HG02870 (cell line): Measurements from ENCODE around the gene OBI1.
"Not testable (repeated sequence)": the region's sequence is repeated elsewhere in the genome, so short reads cannot be mapped to it uniquely, and the experiment has no call there.

Experiments used
- ATAC-seq: cut with Tn5 transposase; IDR thresholded peaks from one replicate; pipeline ENCODE4 v1.9.1; 2021; ENCODE audit warnings: mild to moderate bottlenecking, moderate library complexity; ENCODE audit not compliant: unreplicated experiment

OBI1 gene

DNA sequence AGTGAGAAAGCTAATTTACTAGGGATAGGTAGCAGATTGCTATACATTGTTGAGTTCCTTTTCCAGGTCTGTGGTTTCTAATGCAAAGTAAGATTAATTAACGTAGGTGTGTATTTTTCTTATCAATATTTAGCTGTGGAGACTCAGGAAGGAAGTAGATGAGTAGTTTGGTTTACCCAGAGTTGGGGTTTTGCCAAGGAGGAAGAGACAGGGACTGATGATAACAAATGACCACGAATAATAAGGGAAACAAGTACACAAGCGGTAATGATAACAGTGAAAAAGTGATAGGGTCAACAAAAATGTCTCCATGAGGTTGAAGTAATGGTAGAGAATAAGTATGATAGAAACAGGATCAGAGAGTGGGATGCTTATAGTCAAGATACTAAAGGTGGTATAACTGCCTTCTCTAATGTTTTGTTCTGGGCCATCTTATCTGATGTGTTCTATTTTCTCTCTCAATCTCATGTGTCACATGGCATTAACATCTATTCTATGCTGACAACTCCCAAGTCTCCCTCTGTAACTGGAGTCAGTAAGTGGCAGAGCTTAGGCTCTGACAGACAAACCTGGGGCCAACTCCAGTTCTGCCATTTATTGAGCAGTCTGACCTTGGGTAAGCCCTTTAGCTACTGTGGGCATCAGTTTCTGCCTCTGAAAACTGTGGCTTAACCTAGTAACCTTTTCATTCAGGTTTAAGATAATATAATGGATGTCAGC is 8.8 kb downstream of the OBI1 start:
- no peak for ATAC-seq

DNA sequence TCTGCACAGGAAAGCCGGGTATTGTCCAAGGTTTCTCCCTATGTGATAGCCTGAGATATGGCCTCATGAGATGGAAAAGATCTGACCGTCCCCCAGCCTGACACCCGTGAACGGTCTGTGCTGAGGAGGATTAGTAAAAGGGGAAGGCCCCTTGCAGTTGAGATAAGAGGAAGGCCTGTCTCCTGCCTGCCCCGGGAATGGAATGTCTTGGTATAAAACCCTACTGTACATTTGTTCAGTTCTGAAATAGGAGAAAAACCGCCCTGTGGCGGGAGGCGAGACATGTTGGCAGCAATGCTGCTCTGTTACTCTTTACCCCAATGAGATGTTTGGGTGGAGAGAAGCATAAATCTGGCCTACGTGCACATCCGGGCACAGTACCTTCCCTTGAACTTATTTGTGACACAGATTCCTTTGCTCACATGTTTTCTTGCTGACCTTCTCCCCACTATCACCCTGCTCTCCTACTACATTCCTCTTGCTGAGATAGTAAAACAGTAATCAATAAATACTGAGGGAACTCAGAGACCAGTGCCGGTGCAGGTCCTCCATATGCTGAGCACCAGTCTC is 11.8 kb downstream of the OBI1 start:
- not testable (repeated sequence) for ATAC-seq

DNA sequence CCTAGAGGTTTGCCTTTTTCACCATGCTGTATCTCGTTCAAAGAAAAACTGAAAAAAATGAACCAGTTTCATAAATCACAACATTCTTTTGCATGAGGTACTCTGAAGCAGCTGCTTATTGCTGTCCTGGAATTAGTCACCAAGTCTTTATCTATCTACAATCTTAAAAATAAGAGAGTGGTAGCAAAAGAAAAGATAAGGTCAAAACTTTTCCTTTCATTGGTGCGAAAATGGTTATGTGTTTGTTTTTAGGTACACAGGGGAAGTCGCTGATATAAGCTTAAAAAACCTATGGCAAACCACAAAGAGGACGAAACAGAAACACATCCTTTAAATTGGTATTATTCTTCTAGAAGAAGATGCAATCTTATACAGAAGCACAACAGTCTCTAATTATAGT is 20.7 kb downstream of the OBI1 start:
- ATAC-seq = peak; percentile 88

DNA sequence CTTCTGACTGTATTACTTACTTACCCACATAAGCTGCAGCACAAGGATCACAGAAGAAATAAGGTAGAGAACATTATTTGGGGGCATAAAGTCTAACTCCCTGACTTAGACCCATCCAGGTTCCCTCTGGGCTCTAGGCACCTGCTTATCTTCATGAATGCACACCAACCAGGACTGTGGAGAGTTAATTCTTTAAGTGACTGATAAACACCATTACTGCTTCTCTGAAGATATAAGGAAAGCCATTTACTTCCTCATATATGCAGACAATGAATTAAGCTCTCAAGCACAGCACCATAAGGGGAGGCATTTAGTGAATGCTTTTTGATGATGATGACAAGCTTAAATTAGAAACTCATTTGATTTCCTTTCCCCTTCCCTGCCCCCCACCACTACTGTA is 22.5 kb downstream of the OBI1 start:
- no peak for ATAC-seq

DNA sequence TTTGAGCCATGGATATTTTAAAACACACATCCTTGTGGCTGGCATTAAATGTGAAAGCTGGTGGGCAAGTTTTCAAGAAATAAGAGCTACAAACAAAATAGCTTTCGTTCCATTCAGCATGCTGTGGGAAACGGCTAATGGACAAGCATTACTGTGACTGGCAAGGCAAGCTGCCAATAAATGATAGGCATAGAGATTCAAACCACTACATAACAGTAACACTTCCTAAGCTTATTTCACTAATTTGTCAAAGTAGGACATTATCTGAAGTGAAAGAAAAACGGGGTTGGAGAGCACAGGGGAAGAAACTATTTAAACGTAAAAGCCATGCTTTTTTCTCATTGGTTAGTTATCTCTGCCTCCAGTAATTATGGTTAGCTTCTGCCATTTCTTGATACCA is 26.0 kb downstream of the OBI1 start:
- no peak for ATAC-seq

DNA sequence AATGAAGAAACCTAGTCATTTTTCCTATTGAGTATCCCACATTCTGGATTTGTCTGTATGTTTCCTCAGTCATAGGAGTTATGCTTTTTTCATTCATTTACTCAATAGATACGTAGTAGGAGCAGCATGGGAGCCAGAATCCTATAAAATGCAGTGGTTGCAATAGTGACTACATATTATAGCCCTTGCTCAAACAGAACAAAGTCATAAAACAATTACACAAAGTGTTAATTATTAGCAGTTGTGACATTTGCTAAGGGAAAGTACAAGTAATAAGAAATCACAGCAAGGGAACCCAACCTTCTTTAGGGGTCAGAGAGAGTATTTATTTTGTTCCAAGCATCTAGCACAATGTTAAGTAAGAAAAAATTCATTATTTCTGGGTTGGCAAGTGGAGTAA is 27.9 kb downstream of the OBI1 start:
- ATAC-seq = no peak

DNA sequence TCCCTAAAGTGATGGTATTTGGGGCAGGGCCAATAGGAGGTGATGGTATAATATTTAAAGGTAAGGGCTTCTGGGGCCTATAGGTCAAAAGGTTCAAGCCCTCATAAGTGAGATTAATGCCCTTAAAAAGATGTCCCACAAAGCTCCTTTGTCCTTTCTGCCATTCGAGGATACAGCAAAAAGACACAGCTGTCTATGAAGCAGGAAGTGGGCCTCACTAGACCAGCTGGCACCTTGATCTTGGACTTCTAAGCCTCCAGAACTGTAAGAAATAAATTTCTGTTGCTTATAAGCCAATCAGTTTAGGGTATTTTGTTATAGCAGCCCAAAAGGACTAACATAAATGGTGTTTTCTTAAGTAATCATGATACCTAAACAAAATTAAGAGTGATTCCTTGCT is 28.4 kb downstream of the OBI1 start:
- ATAC-seq = no peak

DNA sequence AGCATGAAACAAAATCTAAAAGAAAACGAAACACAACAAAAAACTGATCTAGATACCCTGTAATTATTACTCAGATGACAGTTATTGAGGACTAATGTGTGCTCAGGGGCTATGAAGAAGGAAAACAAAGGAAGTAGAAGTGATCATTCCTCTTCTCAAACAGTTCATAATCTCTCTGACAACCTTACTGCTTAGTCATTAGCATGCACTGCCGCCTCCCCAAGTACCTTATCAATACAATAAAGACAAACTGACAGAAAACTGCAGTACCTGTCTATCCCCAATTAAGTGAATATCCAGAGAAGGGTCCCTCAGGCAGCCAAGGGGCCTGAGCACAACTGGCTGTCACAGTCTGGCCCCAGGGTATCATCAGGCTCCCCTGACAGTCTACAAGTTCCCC is 33.6 kb downstream of the OBI1 start:
- ATAC-seq = no peak

DNA sequence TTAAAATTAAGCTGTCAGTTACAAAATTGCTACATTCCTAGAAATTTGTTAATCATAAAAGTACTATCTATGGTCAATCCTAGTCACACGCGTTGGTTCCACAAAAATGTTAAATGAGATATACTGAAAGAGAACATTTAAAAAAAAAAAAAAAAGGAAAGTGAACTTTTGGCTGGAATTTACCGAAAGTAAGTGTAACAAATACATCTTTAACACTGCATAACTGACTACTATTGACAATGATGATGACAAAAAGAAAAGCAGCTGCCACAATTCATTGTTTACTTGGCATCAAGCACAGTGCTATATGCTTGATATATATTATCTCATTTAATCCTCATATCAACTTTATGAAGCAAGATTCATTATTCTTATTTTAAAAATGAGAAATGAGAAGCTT is 35.8 kb downstream of the OBI1 start:
- ATAC-seq = no peak

DNA sequence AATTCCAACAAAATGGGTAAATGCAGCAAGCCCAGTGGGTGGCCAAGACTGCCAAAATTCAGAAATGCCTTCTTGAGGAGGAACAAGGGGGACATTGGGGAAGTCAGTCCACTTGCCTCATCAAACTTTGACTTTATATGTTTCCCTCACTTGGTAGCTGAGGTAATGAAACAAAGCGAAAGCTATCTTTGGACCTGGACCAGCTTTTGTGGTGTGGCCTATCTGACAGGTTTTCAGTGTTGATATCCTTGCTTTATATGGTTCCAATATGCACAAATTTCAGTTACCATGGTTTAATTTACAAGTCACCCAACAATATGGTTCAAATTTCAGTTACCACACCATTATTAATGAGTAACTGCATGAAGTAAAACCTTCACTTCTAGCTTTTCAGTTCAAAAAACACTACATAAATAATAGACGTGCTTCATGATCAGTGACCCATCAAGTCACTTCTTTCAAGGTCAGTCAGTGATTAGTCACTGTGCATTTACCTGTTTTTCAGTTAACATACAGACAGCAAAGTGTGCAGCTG is 38.0 kb downstream of the OBI1 start:
- no peak for ATAC-seq

DNA sequence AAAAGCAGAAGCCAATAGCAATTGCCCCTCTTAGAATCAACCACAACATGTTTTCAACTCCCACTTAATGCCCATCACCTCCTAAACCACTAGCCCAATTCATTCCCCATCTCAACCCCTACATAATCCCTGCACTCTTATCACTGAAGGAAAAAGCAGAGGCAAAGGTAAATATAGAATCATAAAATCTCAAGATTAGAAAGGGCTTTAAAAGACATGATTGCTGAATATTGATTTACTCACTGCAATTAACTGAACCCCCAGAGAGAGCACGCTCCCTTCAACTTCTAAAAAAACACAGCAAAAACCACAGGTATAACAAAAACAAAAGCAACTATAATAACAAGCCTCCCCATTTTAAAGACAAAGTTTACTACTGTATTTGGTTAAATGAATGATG is 40.5 kb downstream of the OBI1 start:
- ATAC-seq = no peak

DNA sequence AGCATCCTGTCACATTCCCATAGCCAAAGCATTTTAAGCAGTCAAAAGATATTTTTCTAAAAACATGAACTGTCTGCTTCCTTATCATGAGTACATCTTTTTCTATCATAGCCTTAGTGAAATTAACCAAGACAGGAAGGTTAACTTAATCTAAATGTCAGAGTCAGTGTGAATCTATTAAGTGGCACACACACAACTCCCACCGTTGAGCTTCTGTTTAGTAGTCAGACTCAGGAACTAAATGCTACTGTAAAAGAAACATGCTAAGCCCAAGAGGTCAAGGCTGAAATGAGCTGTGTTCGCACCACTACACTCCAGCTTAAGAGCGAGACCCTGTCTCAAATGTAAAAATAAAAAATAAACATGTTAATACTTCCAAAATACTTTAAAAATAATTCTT is 47.9 kb downstream of the OBI1 start:
- no peak for ATAC-seq

DNA sequence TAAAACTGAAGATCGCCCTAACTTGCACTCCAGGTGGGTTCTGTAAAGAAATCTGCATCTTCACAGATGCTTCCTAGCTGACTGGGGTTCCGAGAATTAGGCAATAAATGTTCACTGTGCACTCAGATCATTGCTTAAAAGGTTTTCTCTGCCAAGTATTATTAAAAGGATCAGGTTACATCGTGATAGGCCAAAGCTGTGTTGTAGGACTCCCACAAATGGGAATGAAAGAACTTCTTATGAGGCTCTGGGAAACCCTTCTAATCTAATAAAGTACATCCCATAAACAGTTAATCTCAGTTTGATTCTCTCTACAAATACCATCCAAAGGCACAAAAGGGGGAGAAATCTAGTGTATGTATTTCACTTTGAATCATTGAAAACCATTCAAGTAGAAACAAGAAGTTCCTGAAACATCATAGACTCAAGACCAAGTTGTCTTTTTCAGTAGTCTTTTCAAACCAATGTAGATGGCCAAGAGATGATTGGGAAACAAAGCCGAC is 48.5 kb downstream of the OBI1 start:
- peak; percentile 45 for ATAC-seq

DNA sequence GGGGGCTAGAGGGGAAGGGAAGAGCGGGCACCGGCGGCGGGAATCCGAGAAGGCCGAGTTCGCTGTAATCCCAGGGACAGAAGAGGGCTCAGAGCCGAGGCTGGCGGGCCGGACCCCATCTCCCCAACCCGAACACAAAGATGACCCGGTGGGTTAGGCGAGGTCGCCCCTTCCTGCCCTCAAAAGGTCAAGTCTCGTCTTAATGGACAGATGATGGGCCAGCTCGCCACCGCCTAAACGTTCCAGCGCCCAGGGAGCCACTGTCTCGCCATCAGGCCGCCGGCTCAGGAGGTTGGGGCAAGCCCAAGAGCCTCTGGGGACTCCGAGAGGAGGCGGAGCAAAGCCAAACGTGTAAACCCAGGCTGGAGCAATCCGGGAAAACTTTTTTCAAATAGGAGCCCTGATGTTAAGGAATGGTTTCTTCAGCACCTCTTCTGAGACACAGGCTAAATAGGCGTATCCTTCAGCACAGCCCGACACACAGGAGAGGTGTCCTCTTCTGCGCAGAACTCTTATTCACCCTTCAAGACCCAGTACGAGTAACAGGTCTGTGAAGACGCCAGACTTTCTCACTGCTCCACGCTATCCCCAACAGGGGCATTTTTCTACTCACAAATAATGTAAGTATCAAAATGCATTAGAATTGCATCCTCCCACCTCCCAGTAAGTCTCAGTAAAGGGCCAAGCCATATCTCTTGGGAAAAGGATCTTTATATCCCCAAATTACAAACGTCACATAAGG is 49.3 kb downstream of the OBI1 start:
- no peak for ATAC-seq

DNA sequence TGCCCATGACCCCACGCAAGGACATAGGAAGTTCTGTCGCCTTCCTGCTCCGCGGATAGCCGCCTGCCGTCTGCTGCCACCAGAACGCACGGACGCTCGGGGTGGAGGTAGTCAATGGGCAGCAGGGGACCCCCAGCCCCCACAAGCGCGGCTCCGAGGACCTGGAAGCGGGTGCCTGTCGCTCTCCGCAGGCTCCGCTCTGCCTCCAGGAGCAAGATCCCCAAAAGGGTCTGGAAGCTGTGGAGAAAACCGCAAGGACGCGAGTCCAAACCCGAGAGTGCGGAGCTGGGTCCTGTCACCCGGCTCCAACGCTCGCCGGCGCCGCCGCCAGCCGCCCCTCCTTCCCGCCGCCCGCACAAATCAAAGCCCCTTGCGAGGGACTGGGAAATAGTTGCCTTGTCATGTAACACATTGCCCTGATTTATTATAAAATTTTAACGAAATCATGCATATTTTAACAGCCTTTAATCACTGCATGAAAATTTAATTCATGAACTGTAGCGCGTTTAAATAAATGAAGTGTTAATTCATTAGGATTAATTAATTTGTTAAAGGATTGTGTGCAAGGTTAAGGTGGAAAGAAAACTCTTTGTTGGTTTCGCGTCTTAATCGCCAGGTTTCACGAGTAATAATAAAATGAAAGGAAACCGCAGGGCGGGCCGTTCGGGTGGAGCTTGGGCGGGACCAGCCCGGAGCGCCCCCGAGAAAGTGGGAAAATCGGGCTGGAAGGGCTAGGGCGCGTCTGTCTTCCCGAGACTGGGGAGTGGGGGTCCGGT is 50.1 kb downstream of the OBI1 start:
- no peak for ATAC-seq

DNA sequence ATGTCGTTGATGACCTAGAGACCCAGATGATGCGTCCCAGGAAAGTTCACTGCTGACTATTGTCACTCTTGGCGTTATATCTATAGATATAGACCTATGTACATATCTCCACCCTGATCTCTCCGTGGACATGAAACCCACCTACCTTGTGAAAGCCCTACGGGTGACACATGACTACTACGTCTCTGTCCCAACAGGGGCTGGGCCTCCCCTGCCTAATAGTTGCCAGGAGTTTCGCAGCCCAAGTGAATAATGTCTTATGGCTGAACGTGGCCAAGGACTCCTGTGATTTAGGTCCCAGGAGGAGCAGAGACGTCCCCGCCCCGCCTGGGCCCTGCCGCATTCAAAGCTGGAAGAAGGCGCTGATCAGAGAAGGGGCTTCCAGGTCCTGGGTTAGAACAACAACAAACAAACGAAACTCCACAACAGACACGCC is 50.7 kb downstream of the OBI1 start:
- ATAC-seq = no peak

DNA sequence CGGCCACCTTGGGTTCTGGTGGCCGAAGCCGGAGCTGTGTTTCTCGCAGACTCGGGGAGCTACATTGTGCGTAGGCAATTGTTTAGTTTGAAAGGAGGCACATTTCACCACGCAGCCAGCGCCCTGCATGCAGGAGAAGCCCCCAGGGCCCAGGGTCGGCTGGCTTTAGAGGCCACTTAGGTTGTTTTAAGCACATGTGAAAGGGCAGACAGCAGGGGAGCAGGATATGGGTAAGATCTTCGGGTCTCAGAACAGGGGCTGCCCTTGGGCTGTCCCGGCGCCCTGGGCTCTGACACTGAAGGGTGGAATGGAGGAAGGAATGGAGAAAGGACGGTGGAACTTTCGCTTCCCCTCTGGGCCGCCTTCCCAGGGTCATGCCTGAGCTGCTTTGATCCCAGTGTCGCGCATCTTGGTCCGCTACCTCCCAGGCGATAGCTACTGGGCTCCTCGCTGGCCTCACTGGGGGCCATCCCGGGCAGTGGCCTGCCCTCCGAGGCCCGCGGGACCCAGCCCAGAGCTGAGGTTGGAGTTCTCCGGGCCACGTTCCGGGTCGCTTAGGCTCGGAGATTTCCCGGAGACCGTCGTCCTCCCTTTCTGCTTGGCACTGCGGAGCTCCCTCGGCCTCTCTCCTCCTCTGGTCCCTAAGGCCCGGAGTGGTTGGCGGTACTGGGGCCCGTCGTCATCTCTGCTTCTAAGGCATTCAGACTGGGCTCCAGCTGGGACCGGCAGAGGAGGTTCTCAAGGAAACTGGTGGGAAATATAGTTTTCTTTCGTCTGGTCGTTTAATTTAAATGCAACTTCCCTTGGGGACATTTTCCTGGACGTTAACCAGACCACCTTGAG is 51.3 kb downstream of the OBI1 start:
- ATAC-seq = no peak

DNA sequence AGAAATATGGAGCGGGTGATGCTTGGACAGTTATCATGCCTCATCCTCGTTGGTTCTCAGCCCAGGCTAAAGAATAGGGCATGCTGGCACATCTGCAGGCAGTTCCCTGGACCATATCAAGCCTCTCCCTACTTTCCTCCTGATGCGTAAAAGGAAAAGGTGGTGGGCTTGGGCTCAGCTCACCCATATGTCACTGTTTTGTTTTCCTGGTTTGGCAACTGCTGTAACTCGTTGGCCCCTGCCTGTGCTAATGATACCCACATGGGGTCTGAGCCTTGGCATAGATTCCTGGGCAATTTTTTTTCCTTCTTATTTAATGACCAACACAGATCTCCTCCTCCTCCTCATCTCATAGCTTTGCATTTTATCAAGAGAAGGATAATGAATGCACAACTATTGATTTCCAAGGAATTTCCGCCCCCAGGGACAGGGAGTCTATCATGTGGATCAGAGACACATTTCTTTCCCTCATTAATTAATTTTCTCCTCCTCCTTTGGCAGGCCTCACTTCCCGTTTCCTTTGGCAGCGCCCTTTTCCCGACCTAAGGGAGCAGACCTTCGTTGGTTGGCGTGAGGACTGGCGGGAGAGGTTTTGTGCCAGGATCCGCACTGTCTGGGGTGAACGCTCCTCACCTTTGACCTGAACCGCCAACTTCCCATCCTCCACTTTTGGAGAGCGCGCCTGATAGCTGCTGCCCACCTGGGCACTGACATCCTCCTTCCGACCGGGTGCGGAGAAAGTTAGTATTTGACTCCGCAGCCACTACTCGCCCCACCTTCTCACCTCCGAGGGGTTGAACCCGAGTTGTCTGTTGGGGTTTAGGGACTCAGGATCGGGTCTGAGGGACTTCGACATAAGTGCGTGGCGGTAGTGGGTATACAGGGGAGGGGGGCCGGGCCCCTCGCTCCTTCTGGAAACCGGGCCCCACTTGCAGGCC is 52.2 kb downstream of the OBI1 start:
- ATAC-seq = no peak
